HEK293 (cell line): ENCODE data around the gene SMTNL2.

ENCODE experiments used
- ZBTB21 ChIP-seq: fragments of 450-650 bp; formaldehyde crosslinking; IDR thresholded peaks from 2 replicates; pipeline ENCODE4 v1.5.1; 2017; ENCODE audit warnings: missing biosample characterization, missing genetic modification characterization
- ZNF140 ChIP-seq: fragments of 450-650 bp; formaldehyde crosslinking; IDR thresholded peaks from 2 replicates; pipeline ENCODE4 v1.5.1; 2016; ENCODE audit warnings: missing biosample characterization, missing genetic modification characterization
- ZNF311 ChIP-seq: fragments of 450-650 bp; formaldehyde crosslinking; IDR thresholded peaks from 2 replicates; pipeline ENCODE4 v1.5.1; 2017; ENCODE audit warnings: missing biosample characterization, missing genetic modification characterization, borderline replicate concordance
- ZNF792 ChIP-seq: fragments of 450-650 bp; formaldehyde crosslinking; IDR thresholded peaks from 2 replicates; pipeline ENCODE4 v1.5.1; 2016; ENCODE audit warnings: missing biosample characterization, missing genetic modification characterization
- TF ChIP-seq, protein P1 (sequence below): fragments of 450-650 bp; formaldehyde crosslinking; IDR thresholded peaks from 2 replicates; pipeline ENCODE4 v1.5.1; 2016; ENCODE audit warnings: missing biosample characterization, missing genetic modification characterization
- TF ChIP-seq, protein P2 (sequence below): fragments of 450-650 bp; formaldehyde crosslinking; IDR thresholded peaks from 2 replicates; pipeline ENCODE4 v1.5.1; 2016; ENCODE audit warnings: missing biosample characterization, missing genetic modification characterization

- TF ChIP-seq ZNF140 (tag by site-specific recombination) (no peak), ZNF311 (tag by site-specific recombination) (no peak), ZBTB21 (tag by site-specific recombination) (no peak), ZNF792 (no peak)
- TF ChIP-seq, protein P1, sequence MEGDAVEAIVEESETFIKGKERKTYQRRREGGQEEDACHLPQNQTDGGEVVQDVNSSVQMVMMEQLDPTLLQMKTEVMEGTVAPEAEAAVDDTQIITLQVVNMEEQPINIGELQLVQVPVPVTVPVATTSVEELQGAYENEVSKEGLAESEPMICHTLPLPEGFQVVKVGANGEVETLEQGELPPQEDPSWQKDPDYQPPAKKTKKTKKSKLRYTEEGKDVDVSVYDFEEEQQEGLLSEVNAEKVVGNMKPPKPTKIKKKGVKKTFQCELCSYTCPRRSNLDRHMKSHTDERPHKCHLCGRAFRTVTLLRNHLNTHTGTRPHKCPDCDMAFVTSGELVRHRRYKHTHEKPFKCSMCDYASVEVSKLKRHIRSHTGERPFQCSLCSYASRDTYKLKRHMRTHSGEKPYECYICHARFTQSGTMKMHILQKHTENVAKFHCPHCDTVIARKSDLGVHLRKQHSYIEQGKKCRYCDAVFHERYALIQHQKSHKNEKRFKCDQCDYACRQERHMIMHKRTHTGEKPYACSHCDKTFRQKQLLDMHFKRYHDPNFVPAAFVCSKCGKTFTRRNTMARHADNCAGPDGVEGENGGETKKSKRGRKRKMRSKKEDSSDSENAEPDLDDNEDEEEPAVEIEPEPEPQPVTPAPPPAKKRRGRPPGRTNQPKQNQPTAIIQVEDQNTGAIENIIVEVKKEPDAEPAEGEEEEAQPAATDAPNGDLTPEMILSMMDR (tag by site-specific recombination): peak; percentile 35; the same call in 1 of the 2 replicates
- TF ChIP-seq, protein P2, sequence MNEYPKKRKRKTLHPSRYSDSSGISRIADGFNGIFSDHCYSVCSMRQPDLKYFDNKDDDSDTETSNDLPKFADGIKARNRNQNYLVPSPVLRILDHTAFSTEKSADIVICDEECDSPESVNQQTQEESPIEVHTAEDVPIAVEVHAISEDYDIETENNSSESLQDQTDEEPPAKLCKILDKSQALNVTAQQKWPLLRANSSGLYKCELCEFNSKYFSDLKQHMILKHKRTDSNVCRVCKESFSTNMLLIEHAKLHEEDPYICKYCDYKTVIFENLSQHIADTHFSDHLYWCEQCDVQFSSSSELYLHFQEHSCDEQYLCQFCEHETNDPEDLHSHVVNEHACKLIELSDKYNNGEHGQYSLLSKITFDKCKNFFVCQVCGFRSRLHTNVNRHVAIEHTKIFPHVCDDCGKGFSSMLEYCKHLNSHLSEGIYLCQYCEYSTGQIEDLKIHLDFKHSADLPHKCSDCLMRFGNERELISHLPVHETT (tag by site-specific recombination): no peak
These were observed 33.2 kb upstream of the SMTNL2 start for GRCh38 chr17:4551141-4551540.
